ENCODE results near the gene PRIM2.
"Not testable (repeated sequence)": the region's sequence is repeated elsewhere in the genome, so short reads cannot be mapped to it uniquely, and the experiment has no call there.

PRIM2 gene

GRCh38 chr6:57294862-57295445, 22.5 kb upstream of the PRIM2 start:
- no peak overlapping the region for H3K27ac ChIP-seq (ENCODE audit: low read depth, low read length, severe bottlenecking)
- H3K9me3 ChIP-seq (ENCODE audit: control insufficient read depth, low read length) = no peaks in the 10 kb centered on the region
- no peaks in the 10 kb centered on the region for H3K4me1 ChIP-seq (ENCODE audit: control insufficient read depth, insufficient read depth, low read length, poor library complexity, severe bottlenecking)
- WGBS, 2 experiments (ENCODE audit: insufficient coverage in 2 of 2) = 72 to 95% methylated on average over 2 to 5 of the region's 6 CpGs
- H3K4me3 ChIP-seq (ENCODE audit: extremely low read depth, insufficient read depth, low read length, poor library complexity, severe bottlenecking) = no peak overlapping the region
- H3K36me3 ChIP-seq (ENCODE audit: control insufficient read depth, insufficient read depth, low read length) = no peaks in the 10 kb centered on the region

GRCh38 chr6:57297505-57297904, 19.9 kb upstream of the PRIM2 start:
- Histone ChIP-seq H3K27ac (ENCODE audit: low read depth, low read length, severe bottlenecking) (no peak overlapping the region), H3K9me3 (ENCODE audit: control insufficient read depth, low read length) (no peaks in the 10 kb centered on the region), H3K36me3 (ENCODE audit: control insufficient read depth, insufficient read depth, low read length) (no peaks in the 10 kb centered on the region), H3K4me3 (ENCODE audit: extremely low read depth, insufficient read depth, low read length, poor library complexity, severe bottlenecking) (no peak overlapping the region), H3K4me1 (ENCODE audit: control insufficient read depth, insufficient read depth, low read length, poor library complexity, severe bottlenecking) (no peaks in the 10 kb centered on the region)
- WGBS, 2 experiments (ENCODE audit: insufficient coverage in 2 of 2) = 67% methylated on average over 1 of the region's 1 CpG; no CpG with 5 or more reads in 1 of the 2 experiments

- Histone ChIP-seq H3K4me3 (ENCODE audit: extremely low read depth, insufficient read depth, low read length, poor library complexity, severe bottlenecking) (no peak overlapping the region), H3K4me1 (ENCODE audit: control insufficient read depth, insufficient read depth, low read length, poor library complexity, severe bottlenecking) (no peaks in the 10 kb centered on the region), H3K27ac (ENCODE audit: low read depth, low read length, severe bottlenecking) (no peak overlapping the region), H3K9me3 (ENCODE audit: control insufficient read depth, low read length) (no peaks in the 10 kb centered on the region), H3K36me3 (ENCODE audit: control insufficient read depth, insufficient read depth, low read length) (no peaks in the 10 kb centered on the region)
- 85 to 92% methylated on average over 1 of the region's 2 CpGs for WGBS, 2 experiments (ENCODE audit: insufficient coverage in 2 of 2)
These were observed 18.7 kb upstream of the PRIM2 start for GRCh38 chr6:57298741-57299140.

- no peaks in the 10 kb centered on the region for H3K4me1 ChIP-seq (ENCODE audit: control insufficient read depth, insufficient read depth, low read length, poor library complexity, severe bottlenecking)
- no peaks in the 10 kb centered on the region for H3K36me3 ChIP-seq (ENCODE audit: control insufficient read depth, insufficient read depth, low read length)
- 100% methylated on average over 1 of the region's 1 CpG; no CpG with 5 or more reads in 1 of the 2 experiments for WGBS, 2 experiments (ENCODE audit: insufficient coverage in 2 of 2)
- H3K4me3 ChIP-seq (ENCODE audit: extremely low read depth, insufficient read depth, low read length, poor library complexity, severe bottlenecking) = no peak overlapping the region
- H3K27ac ChIP-seq (ENCODE audit: low read depth, low read length, severe bottlenecking) = no peak overlapping the region
- no peaks in the 10 kb centered on the region for H3K9me3 ChIP-seq (ENCODE audit: control insufficient read depth, low read length)
These were observed 15.7 kb upstream of the PRIM2 start for GRCh38 chr6:57301757-57302156.

DNA sequence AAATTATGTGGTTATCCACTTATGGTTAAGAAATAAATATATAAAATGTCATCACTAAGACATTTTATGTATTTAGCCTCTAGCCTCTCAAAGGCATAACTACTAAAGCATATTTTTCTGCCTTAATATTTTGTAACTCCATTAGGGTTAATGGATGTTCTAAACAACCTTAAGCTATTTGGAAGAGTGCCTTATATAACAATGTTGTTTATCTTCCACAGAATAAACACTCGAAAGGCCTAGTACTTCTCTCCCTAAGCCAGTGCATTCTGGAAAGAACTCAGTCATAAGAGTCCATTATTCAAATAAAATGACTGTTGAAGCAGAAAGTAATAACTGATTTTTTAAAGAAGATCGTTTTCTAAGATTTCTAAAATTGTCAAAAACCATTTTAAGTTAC, 15.0 kb upstream of the PRIM2 start:
- Histone ChIP-seq H3K4me3 (ENCODE audit: extremely low read depth, insufficient read depth, low read length, poor library complexity, severe bottlenecking) (no peak overlapping the region), H3K9me3 (ENCODE audit: control insufficient read depth, low read length) (no peaks in the 10 kb centered on the region), H3K4me1 (ENCODE audit: control insufficient read depth, insufficient read depth, low read length, poor library complexity, severe bottlenecking) (no peaks in the 10 kb centered on the region), H3K27ac (ENCODE audit: low read depth, low read length, severe bottlenecking) (no peak overlapping the region), H3K36me3 (ENCODE audit: control insufficient read depth, insufficient read depth, low read length) (no peaks in the 10 kb centered on the region)
- WGBS, 2 experiments (ENCODE audit: insufficient coverage in 2 of 2) = no CpG with 5 or more reads among the region's 2 CpGs

- H3K27ac ChIP-seq (ENCODE audit: low read depth, low read length, severe bottlenecking) = no peak overlapping the region
- WGBS, 2 experiments (ENCODE audit: insufficient coverage in 2 of 2) = no CpG with 5 or more reads among the region's 1 CpG
These were observed 13.3 kb upstream of the PRIM2 start for GRCh38 chr6:57303931-57304681.

GRCh38 chr6:57305107-57305506, 12.3 kb upstream of the PRIM2 start:
- H3K27ac ChIP-seq (ENCODE audit: low read depth, low read length, severe bottlenecking) = no peak overlapping the region
- no peaks in the 10 kb centered on the region for H3K9me3 ChIP-seq (ENCODE audit: control insufficient read depth, low read length)
- no peaks in the 10 kb centered on the region for H3K4me1 ChIP-seq (ENCODE audit: control insufficient read depth, insufficient read depth, low read length, poor library complexity, severe bottlenecking)
- no peaks in the 10 kb centered on the region for H3K36me3 ChIP-seq (ENCODE audit: control insufficient read depth, insufficient read depth, low read length)
- WGBS, 2 experiments (ENCODE audit: insufficient coverage in 2 of 2) = 91 to 100% methylated on average over 3 of the region's 3 CpGs
- H3K4me3 ChIP-seq (ENCODE audit: extremely low read depth, insufficient read depth, low read length, poor library complexity, severe bottlenecking) = no peak overlapping the region

More at GRCh38 chr6:57303931-57304681, 13.3 kb upstream of the PRIM2 start:
- Histone ChIP-seq H3K36me3 (ENCODE audit: control insufficient read depth, insufficient read depth, low read length) (no peaks in the 10 kb centered on the region), H3K9me3 (ENCODE audit: control insufficient read depth, low read length) (no peaks in the 10 kb centered on the region), H3K4me3 (ENCODE audit: extremely low read depth, insufficient read depth, low read length, poor library complexity, severe bottlenecking) (no peak overlapping the region), H3K4me1 (ENCODE audit: control insufficient read depth, insufficient read depth, low read length, poor library complexity, severe bottlenecking) (no peaks in the 10 kb centered on the region)

- WGBS, 2 experiments (ENCODE audit: insufficient coverage in 2 of 2) = 80 to 83% methylated on average over 1 of the region's 2 CpGs
- H3K27ac ChIP-seq (ENCODE audit: low read depth, low read length, severe bottlenecking) = no peak overlapping the region
- no peak overlapping the region for H3K4me3 ChIP-seq (ENCODE audit: extremely low read depth, insufficient read depth, low read length, poor library complexity, severe bottlenecking)
- H3K9me3 ChIP-seq (ENCODE audit: control insufficient read depth, low read length) = no peaks in the 10 kb centered on the region
- H3K36me3 ChIP-seq (ENCODE audit: control insufficient read depth, insufficient read depth, low read length) = no peaks in the 10 kb centered on the region
- H3K4me1 ChIP-seq (ENCODE audit: control insufficient read depth, insufficient read depth, low read length, poor library complexity, severe bottlenecking) = no peaks in the 10 kb centered on the region
These were observed 11.7 kb upstream of the PRIM2 start for GRCh38 chr6:57305761-57306160.

DNA sequence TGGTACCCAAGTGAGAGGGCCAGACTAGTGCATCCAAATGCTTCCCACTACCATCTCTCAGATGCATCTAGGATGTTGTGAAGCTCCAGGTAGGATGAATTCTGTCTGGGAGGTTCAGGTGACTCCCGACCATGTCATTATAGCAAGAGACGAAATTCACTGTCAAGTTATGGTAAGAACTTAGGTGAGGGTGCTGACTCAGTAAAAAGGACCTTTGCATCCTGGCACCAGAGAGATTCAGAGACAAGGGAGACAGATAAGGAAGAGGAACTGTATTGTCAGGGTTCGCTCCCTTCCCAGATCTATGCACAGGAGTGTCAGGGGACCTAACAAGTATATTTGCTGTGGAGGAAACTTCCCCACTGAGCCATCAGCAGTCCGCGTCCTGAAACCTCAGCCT, 11.2 kb upstream of the PRIM2 start:
- Histone ChIP-seq H3K4me1 (ENCODE audit: control insufficient read depth, insufficient read depth, low read length, poor library complexity, severe bottlenecking) (no peaks in the 10 kb centered on the region), H3K27ac (ENCODE audit: low read depth, low read length, severe bottlenecking) (no peak overlapping the region), H3K9me3 (ENCODE audit: control insufficient read depth, low read length) (no peaks in the 10 kb centered on the region), H3K36me3 (ENCODE audit: control insufficient read depth, insufficient read depth, low read length) (no peaks in the 10 kb centered on the region), H3K4me3 (ENCODE audit: extremely low read depth, insufficient read depth, low read length, poor library complexity, severe bottlenecking) (no peak overlapping the region)
- whole genome bisulfite sequencing, 2 experiments (ENCODE audit: insufficient coverage in 2 of 2) = 79 to 92% methylated on average over 2 of the region's 5 CpGs

DNA sequence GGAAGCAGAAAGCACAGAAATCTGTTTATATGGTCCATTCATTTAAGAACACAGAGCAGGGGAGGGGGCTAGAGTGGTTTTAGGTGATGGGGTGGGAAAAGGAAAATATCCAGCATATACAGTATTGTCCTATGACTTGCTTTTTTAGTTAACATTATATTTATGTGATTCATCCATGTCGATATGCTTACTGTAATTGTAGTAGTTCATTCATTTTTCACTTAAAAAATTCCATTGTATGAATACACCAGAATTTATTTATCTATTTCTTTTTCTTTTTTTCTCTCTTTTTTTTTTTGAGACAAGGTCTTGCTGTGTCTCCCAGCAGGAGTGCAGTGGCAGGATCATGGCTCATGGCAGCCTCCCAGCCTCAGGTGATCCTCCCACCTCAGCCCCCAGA, 9.6 kb upstream of the PRIM2 start:
- WGBS, 2 experiments (ENCODE audit: insufficient coverage in 2 of 2) = no CpG with 5 or more reads among the region's 1 CpG
- no peaks in the 10 kb centered on the region for H3K36me3 ChIP-seq (ENCODE audit: control insufficient read depth, insufficient read depth, low read length)
- no peaks in the 10 kb centered on the region for H3K4me1 ChIP-seq (ENCODE audit: control insufficient read depth, insufficient read depth, low read length, poor library complexity, severe bottlenecking)
- no peak overlapping the region for H3K27ac ChIP-seq (ENCODE audit: low read depth, low read length, severe bottlenecking)
- no peaks in the 10 kb centered on the region for H3K9me3 ChIP-seq (ENCODE audit: control insufficient read depth, low read length)
- no peak overlapping the region for H3K4me3 ChIP-seq (ENCODE audit: extremely low read depth, insufficient read depth, low read length, poor library complexity, severe bottlenecking)

DNA sequence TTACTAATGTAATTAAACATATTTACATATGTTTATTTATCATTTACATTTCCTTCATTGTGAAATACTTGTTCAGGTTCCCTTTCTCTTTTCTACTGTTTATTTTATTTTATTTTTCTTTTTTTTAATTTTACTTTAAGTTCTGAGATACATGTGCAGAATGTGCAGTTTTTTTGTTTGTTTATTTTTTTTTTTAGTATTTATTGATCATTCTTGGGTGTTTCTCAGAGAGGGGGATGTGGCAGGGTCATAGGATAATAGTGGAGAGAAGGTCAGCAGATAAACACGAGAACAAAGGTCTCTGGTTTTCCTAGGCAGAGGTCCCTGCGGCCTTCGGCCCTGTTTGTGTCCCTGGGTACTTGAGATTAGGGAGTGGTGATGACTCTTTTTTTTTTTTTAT, 8.7 kb upstream of the PRIM2 start:
- not testable (repeated sequence) for H3K4me1 ChIP-seq (ENCODE audit: control insufficient read depth, insufficient read depth, low read length, poor library complexity, severe bottlenecking); H3K9me3 ChIP-seq (ENCODE audit: control insufficient read depth, low read length); H3K27ac ChIP-seq (ENCODE audit: low read depth, low read length, severe bottlenecking); H3K4me3 ChIP-seq (ENCODE audit: extremely low read depth, insufficient read depth, low read length, poor library complexity, severe bottlenecking); H3K36me3 ChIP-seq (ENCODE audit: control insufficient read depth, insufficient read depth, low read length)
- WGBS, 2 experiments (ENCODE audit: insufficient coverage in 2 of 2) = no CpG with 5 or more reads among the region's 3 CpGs

All from mesodermal cell (in vitro differentiated cells).